ENCODE measurements around the gene TBC1D22B.

TBC1D22B gene

GRCh38 chr6:37362101-37362828 is 104.7 kb downstream of the TBC1D22B start:
- DNase-seq: no peak

GRCh38 chr6:37365791-37366190 is 108.2 kb downstream of the TBC1D22B start:
- DNase-seq: no peak

DNA sequence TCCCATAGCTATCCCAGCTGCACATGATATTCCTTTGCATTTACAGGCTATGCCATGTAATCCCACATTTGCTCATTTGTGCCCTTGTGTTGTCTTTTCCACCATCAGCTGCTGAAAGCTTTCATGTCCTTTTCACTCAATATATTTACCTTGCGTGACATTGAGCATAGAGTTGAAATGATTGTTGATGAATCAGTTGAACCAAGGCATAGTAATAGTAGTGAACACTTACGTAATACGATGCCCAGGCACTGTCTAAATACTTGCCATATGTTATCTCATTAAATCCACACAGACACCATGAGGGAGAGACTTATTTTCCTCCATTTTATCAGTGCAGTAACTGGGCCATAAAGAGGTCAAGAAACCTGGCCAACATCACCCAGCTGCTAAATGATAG is 109.3 kb downstream of the TBC1D22B start:
- no peak for DNase-seq

DNA sequence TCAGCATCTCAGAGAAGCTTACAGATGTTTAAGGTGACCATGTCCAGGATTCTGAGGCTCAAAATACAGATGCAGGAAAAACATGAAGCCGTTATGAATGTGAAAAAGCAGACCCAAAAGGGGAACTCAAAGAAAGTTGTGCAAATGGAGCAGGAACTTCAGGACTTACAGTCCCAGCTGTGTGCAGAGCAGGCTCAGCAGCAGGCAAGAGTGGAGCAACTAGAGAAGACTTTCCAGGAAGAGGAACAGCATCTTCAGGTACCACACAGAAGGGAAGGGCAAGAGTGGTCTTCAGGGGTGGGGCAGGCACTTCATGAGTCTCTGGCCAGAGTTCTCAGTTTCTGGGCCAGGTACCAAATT is 111.4 kb downstream of the TBC1D22B start:
- DNase-seq: no peak

- no peak for DNase-seq
These were observed 112.0 kb downstream of the TBC1D22B start for GRCh38 chr6:37369321-37370201.

DNA sequence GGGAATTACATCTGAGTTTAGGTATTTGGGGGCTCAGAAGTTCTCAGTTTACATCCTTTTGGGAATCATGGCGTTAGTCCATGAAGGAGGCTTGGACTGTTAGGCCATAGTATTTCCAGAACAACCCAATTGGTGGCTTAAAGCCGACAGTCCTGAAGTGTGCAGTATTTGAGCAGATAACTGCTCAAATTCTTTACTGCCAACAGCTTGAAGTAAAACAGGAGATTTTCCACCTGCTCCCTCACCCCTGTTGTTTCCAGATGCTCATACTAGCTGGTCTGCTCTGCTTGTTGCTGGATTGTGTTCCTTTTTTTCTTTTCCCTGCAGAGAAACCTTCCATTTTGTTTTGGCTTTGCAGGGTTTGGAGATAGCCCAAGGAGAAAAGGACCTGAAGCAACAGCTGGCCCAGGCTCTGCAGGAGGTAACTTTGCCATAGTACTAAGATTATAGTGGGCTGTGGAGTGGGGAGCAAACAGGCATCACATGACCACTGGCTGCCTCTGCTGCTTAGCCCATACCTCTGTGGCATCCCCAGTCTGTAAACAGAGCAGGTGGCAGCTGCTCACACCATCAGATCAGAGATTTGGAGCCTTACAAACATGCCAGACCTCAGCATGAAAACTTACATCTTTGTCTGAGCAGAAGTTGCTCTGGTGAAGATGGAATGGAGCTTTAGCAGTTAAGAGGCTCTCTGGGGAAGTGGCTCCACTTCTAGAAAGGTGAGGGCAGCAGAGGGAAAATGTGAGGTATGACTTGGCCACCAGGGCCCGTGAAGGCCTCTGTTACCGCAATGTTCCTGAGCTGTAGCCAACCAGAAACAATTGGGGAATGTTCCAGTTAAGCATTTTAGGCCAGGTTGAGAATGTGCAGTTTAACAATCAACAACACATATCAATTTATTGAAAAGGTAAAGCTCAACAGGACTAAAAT is 113.8 kb downstream of the TBC1D22B start:
- no peak for DNase-seq

DNA sequence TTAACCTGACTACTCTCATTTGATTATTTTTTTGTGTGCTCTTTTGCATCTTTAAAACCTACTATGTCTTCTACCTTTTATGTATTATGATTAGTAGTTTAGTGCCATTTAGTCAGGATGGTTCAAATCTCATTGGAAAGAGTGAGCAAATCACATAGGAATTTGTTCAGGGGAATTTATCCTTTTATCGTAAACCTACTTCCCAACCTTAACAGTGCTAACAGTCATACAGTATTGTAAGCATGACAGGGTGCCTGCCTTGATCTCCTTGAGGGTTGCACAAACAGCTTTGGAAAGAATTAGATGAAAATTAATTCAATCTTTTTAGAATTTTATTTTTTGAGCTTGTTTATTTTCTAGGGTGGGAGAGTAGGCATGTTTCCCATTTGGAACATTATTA is 114.5 kb downstream of the TBC1D22B start:
- no peak for DNase-seq

DNA sequence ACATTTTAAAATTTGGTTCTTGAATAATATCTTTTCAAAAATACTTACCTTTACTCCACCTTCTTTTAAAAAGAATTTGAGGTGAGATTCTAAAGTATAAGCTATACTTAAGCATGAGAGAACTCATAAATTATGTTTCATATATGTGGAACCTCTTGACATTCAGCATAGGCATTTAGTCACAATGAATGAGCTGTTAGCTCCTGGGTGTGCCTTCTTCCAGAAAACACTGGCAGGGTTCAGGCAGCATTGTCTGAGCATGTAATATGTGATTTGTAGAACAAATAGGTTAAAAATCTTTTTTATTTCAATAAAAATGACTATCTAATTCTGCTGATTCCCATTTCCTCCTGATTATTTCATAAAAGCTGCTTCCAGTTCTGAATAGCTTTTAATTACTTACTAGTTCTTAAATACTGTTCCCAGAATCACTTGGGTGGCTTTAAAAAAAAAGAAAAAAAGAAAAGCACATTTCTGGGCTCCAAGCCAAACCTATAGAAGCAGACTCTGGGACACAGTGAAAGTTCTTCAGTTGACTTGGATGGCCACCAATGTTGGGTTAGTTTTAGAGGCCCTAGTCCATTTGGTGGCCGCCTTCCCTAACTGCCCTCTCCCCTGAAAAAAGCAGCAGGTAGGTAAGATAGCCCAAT is 116.4 kb downstream of the TBC1D22B start:
- DNase-seq: no peak

- DNase-seq: no peak
These were observed 117.8 kb downstream of the TBC1D22B start for GRCh38 chr6:37375376-37375775.

DNA sequence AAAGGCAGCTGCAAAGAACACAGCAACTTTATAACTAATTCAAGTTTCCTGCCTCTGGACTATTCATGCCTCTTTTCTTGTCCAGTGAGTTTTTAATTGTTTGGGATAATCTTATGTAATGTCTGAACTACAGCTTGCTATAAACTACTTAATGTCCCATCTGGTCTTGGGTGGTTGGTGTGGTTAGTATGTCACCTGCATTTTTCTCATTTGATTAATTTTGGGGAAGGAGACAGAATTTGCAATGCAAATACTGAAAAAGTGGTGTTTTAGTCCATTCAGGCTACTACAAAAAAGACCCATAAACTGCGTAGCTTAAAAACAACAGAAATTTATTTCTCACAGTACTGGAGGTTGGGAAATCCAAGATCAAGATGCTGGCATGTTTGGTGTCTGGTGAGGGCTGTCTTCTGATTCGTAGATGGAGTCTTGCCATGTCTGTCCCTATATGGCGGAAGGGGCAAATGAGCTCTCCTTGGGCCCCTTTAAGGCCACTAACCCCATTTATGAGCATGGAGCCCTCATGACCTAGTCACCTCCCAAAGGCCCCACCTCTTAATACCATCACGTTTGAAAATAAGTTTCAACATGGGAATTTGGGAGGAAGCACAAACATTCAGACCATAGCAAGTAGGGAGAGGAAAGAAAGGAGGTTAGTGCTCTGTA is 118.6 kb downstream of the TBC1D22B start:
- DNase-seq: no peak

- DNase-seq: no peak
These were observed 124.0 kb downstream of the TBC1D22B start for GRCh38 chr6:37381579-37381978.

Data from T-helper 9 cell (primary cell).